Measurements from ENCODE around the gene MEST. TPM values are rescaled to one million over a fixed set of nuclear protein-coding genes. Genes with fewer than 3 reads are reported as not detected.
"Not testable (repeated sequence)": the region's sequence is repeated elsewhere in the genome, so short reads cannot be mapped to it uniquely, and the experiment has no call there.

Gene MEST
- total and polyA plus RNA-seq, 2 donors (not counting 1 experiment from before 2014, with no cell fraction given): 2.5 to 6.6 TPM

GRCh38 chr7:130524628-130525027, 32.7 kb downstream of the MEST start:
- DNase-seq: no peak
- Histone ChIP-seq H3K4me2 (replicated peaks; ENCODE audit: low read depth, low read length, poor library complexity, severe bottlenecking) (no peak overlapping the region), H3K4me1 (ENCODE audit: control insufficient read depth in 2 of 2, insufficient read depth in 2 of 2, low read length in 2 of 2) (no peaks in the 10 kb centered on the region), H4K20me1 (ENCODE audit: control insufficient read depth, insufficient read depth, low read length, poor library complexity, severe bottlenecking) (no peaks in the 10 kb centered on the region), H2AFZ (ENCODE audit: insufficient read depth, low read depth, low read length, poor library complexity, severe bottlenecking) (no peak overlapping the region), H3K36me3 (replicated peaks in 1 of 2; ENCODE audit: control extremely low read depth in 1 of 2, control insufficient read depth in 1 of 2, extremely low read depth in 1 of 2, insufficient read depth in 2 of 2, low read length in 1 of 2) (peaks cover 0 to 5% of the 10 kb centered on the region in 2 experiments), H3K4me3 (ENCODE audit: control extremely low read depth in 1 of 5, extremely low read depth in 1 of 5, insufficient read depth in 1 of 5, low read depth in 2 of 5, low read length in 4 of 5) (no peak overlapping the region), H3K9ac (ENCODE audit: low read length) (no peak overlapping the region), H3K9me3 (ENCODE audit: control extremely low read depth in 1 of 3, control insufficient read depth in 2 of 3, insufficient read depth in 1 of 3, low read length in 2 of 3) (no peaks in the 10 kb centered on the region), H3K27me3 (replicated peaks in 1 of 4; ENCODE audit: control extremely low read depth in 1 of 4, control insufficient read depth in 3 of 4, insufficient read depth in 4 of 4, low read length in 3 of 4) (no peaks in the 10 kb centered on the region), H3K79me2 (ENCODE audit: control insufficient read depth, insufficient read depth, low read length) (no peaks in the 10 kb centered on the region), H3K27ac (ENCODE audit: low read length in 2 of 2) (no peak overlapping the region)
- Mint-ChIP-seq H3K4me3 (no peak overlapping the region), H3K4me1 (no peaks in the 10 kb centered on the region), H3K27me3 (no peaks in the 10 kb centered on the region), H3K9me3 (ENCODE audit: insufficient read depth) (no peaks in the 10 kb centered on the region), H3K27ac (no peak overlapping the region)
- 94% methylated on average over 5 of the region's 5 CpGs for WGBS (ENCODE audit: insufficient coverage)
- no peak for ATAC-seq (ENCODE audit: low read depth)
- POLR2A ChIA-PET: no interaction called here
- no peak for TF ChIP-seq CTCF (IDR thresholded peaks at IDR 0.05)
- no peak for TF ChIP-seq EZH2 (IDR thresholded peaks at IDR 0.05; ENCODE audit: borderline replicate concordance, insufficient read depth, low read depth, low read length, poor library complexity, severe bottlenecking)
- CTCF ChIA-PET: no interaction called here
- intact Hi-C loops (cut with micrococcal nuclease): no loop called here

GRCh38 chr7:130527752-130528355, 36.0 kb downstream of the MEST start:
- H3K27ac Mint-ChIP-seq; H3K36me3 ChIP-seq (replicated peaks in 1 of 2; ENCODE audit: control extremely low read depth in 1 of 2, control insufficient read depth in 1 of 2, extremely low read depth in 1 of 2, insufficient read depth in 2 of 2, low read length in 1 of 2); H3K4me1 Mint-ChIP-seq; H3K27me3 Mint-ChIP-seq; H3K4me2 ChIP-seq (replicated peaks; ENCODE audit: low read depth, low read length, poor library complexity, severe bottlenecking); H3K9ac ChIP-seq (ENCODE audit: low read length); H3K4me3 Mint-ChIP-seq; ATAC-seq (ENCODE audit: low read depth); H3K27me3 ChIP-seq (replicated peaks in 1 of 4; ENCODE audit: control extremely low read depth in 1 of 4, control insufficient read depth in 3 of 4, insufficient read depth in 4 of 4, low read length in 3 of 4); POLR2A ChIA-PET; H4K20me1 ChIP-seq (ENCODE audit: control insufficient read depth, insufficient read depth, low read length, poor library complexity, severe bottlenecking); H3K27ac ChIP-seq (ENCODE audit: low read length in 2 of 2); H3K4me3 ChIP-seq (ENCODE audit: control extremely low read depth in 1 of 5, extremely low read depth in 1 of 5, insufficient read depth in 1 of 5, low read depth in 2 of 5, low read length in 4 of 5); intact Hi-C loops (cut with micrococcal nuclease); H3K4me1 ChIP-seq (ENCODE audit: control insufficient read depth in 2 of 2, insufficient read depth in 2 of 2, low read length in 2 of 2); CTCF ChIA-PET; DNase-seq; H3K9me3 ChIP-seq (ENCODE audit: control extremely low read depth in 1 of 3, control insufficient read depth in 2 of 3, insufficient read depth in 1 of 3, low read length in 2 of 3); H3K79me2 ChIP-seq (ENCODE audit: control insufficient read depth, insufficient read depth, low read length); H3K9me3 Mint-ChIP-seq (ENCODE audit: insufficient read depth); H2AFZ ChIP-seq (ENCODE audit: insufficient read depth, low read depth, low read length, poor library complexity, severe bottlenecking): not testable (repeated sequence)
- WGBS (ENCODE audit: insufficient coverage): 96% methylated on average over 12 of the region's 17 CpGs

Data from B cell (primary cell).